Hepatocyte (in vitro differentiated cells): ENCODE measurements around the gene COMMD6. TPM values are rescaled to one million over a fixed set of nuclear protein-coding genes. Genes with fewer than 3 reads are reported as not detected.

Experiments used
- DNase-seq: peaks from one replicate; pipeline ENCODE4 v3.0.0-alpha.2; 2016; ENCODE audit warnings: low spot score
- H2AFZ ChIP-seq: fragments of 200-600 bp; sonication (generic); 2 replicates; pipeline ENCODE4 v1.6.0; 2016; ENCODE audit warnings: antibody characterized with exemption, mild to moderate bottlenecking
- H3K27ac ChIP-seq: fragments of 200-600 bp; sonication (generic); 2 replicates; pipeline ENCODE4 v1.5.1; 2016; ENCODE audit warnings: mild to moderate bottlenecking
- H3K27me3 ChIP-seq: fragments of 200-600 bp; sonication (generic); 2 replicates; pipeline ENCODE4 v1.6.1; 2016
- H3K36me3 ChIP-seq: fragments of 200-600 bp; sonication (generic); replicated peaks from 2 replicates; pipeline ENCODE4 v1.5.1; 2016; ENCODE audit warnings: low read depth; ENCODE audit not compliant: insufficient read depth
- H3K4me1 ChIP-seq: fragments of 200-600 bp; sonication (generic); 2 replicates; pipeline ENCODE4 v1.5.1; 2016; ENCODE audit warnings: mild to moderate bottlenecking, moderate library complexity; ENCODE audit not compliant: insufficient read depth
- H3K4me2 ChIP-seq: fragments of 200-600 bp; sonication (generic); 2 replicates; pipeline ENCODE4 v1.6.0; 2016
- H3K4me3 ChIP-seq: fragments of 200-600 bp; sonication (generic); 2 replicates; pipeline ENCODE4 v1.5.1; 2016; ENCODE audit warnings: mild to moderate bottlenecking
- H3K79me2 ChIP-seq: fragments of 200-600 bp; sonication (generic); 2 replicates; pipeline ENCODE4 v1.6.0; 2017; ENCODE audit warnings: mild to moderate bottlenecking
- H3K9me2 ChIP-seq: fragments of 200-600 bp; sonication (generic); replicated peaks from 2 replicates; pipeline ENCODE4 v1.6.0; 2017; ENCODE audit warnings: mild to moderate bottlenecking; ENCODE audit not compliant: insufficient read depth
- H3K9me3 ChIP-seq: fragments of 200-600 bp; sonication (generic); 2 replicates; pipeline ENCODE4 v1.5.1; 2016; ENCODE audit warnings: low read depth, mild to moderate bottlenecking
- H4K20me1 ChIP-seq: fragments of 200-600 bp; sonication (generic); 2 replicates; pipeline ENCODE4 v1.6.0; 2016; ENCODE audit warnings: mild to moderate bottlenecking; ENCODE audit not compliant: insufficient read depth, poor library complexity, severe bottlenecking
- EZH2 ChIP-seq: fragments of 200-600 bp; sonication (generic); IDR thresholded peaks from 2 replicates; pipeline ENCODE4 v1.6.1; 2016; ENCODE audit warnings: antibody characterized with exemption, mild to moderate bottlenecking, borderline replicate concordance
- EZH2phosphoT487 ChIP-seq: fragments of 200-600 bp; sonication (generic); IDR thresholded peaks from one replicate; pipeline ENCODE4 v1.6.1; 2018; ENCODE audit warnings: antibody characterized with exemption, mild to moderate bottlenecking, low read depth, moderate library complexity; ENCODE audit not compliant: unreplicated experiment, severe bottlenecking
- WGBS: methylation state at CpG from one replicate; pipeline ENCODE4 v1.1.6; 2016; ENCODE audit warnings: low lambda C conversion rate; ENCODE audit errors: missing lambda C conversion rate; 5-methylcytosine and 5-hydroxymethylcytosine counted together
- polyA plus RNA-seq: library from polyadenylated mRNA; unstranded; fragments of >200 nt; fragmentation: Nextera tagmentation; extraction: Ambion mirVana; gene quantifications from 2 replicates; pipeline ENCODE4 v1.2.1, GENCODE V29; 2016
- total RNA-seq: library from RNA; depleted of rRNA; stranded (reverse); fragments of >200 nt; gene quantifications from 2 replicates; pipeline ENCODE4 v1.2.3, GENCODE V29; 2014
- TF ChIP-seq, protein P1 (sequence below): fragments of 200-600 bp; sonication (generic); IDR thresholded peaks from 2 replicates; pipeline ENCODE4 v1.5.1; 2016; ENCODE audit warnings: antibody characterized with exemption, mild to moderate bottlenecking; ENCODE audit not compliant: poor library complexity

The COMMD6 gene
- total and polyA plus RNA-seq, 2 experiments from 2014 or later, result 117 to 258 TPM

DNA sequence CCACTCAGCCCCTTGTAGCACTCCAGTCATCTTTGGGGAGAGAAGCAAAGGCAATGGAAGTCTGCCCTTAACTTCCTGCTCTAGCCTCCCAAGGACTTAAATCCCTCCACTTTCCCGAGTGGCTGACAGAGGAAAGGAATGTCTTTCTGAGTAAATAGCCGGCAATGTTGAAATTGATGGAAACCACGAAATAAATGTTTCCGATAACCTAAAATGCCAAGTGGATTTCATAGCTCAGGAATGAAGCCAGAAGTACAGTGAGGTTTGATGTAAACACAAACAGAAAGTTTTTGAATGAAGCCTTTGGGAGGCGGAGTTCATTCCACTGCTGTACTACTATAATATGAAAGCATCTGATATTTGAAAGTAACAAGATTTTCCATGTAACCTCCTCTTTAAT lies 41.7 kb downstream of the COMMD6 start:
- Histone ChIP-seq H3K27me3 (no peaks in the 10 kb centered on the region), H3K9me2 (no peaks in the 10 kb centered on the region), H3K79me2 (no peaks in the 10 kb centered on the region), H3K4me3 (no peak overlapping the region), H2AFZ (no peak overlapping the region), H4K20me1 (no peaks in the 10 kb centered on the region), H3K4me2 (no peak overlapping the region), H3K27ac (no peak overlapping the region), H3K9me3 (no peaks in the 10 kb centered on the region), H3K36me3 (no peaks in the 10 kb centered on the region), H3K4me1 (no peaks in the 10 kb centered on the region)
- WGBS, result 86% methylated on average over 5 of the region's 5 CpGs
- TF ChIP-seq, protein P1, sequence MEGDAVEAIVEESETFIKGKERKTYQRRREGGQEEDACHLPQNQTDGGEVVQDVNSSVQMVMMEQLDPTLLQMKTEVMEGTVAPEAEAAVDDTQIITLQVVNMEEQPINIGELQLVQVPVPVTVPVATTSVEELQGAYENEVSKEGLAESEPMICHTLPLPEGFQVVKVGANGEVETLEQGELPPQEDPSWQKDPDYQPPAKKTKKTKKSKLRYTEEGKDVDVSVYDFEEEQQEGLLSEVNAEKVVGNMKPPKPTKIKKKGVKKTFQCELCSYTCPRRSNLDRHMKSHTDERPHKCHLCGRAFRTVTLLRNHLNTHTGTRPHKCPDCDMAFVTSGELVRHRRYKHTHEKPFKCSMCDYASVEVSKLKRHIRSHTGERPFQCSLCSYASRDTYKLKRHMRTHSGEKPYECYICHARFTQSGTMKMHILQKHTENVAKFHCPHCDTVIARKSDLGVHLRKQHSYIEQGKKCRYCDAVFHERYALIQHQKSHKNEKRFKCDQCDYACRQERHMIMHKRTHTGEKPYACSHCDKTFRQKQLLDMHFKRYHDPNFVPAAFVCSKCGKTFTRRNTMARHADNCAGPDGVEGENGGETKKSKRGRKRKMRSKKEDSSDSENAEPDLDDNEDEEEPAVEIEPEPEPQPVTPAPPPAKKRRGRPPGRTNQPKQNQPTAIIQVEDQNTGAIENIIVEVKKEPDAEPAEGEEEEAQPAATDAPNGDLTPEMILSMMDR, result no peak
- TF ChIP-seq EZH2phosphoT487 (no peak), EZH2 (no peak)
- DNase-seq, result no peak

DNA sequence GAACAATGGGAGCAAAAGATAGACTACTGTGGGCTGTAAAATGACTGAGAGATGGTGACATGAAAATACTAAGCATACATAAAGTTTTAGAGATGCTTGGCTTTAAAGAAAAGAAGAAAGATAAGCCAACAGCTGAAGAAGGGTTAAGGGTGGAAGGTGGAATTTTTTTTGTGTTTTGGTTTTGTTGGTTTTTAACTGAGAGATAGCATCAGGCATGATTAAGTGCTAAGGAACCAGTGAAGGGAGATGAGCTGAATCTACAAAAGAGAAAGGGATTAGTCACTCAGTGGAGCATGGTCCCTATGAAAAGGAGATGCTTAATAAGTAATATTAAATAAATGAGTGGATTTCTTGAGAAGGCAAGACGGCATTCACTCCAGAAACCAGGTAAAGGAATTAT lies 43.1 kb downstream of the COMMD6 start:
- H3K27ac ChIP-seq, result no peak overlapping the region
- H3K27me3 ChIP-seq, result no peaks in the 10 kb centered on the region
- no peaks in the 10 kb centered on the region for H3K9me3 ChIP-seq
- H3K4me1 ChIP-seq, result no peaks in the 10 kb centered on the region
- 55% methylated on average over 1 of the region's 1 CpG for WGBS
- no peak for DNase-seq
- H3K4me3 ChIP-seq, result no peak overlapping the region
- TF ChIP-seq, protein P1, result no peak
- TF ChIP-seq EZH2phosphoT487, result no peak
- no peak for TF ChIP-seq EZH2
- no peak overlapping the region for H3K4me2 ChIP-seq
- no peaks in the 10 kb centered on the region for H3K9me2 ChIP-seq
- H4K20me1 ChIP-seq, result no peaks in the 10 kb centered on the region
- H2AFZ ChIP-seq, result no peak overlapping the region
- no peaks in the 10 kb centered on the region for H3K79me2 ChIP-seq
- no peaks in the 10 kb centered on the region for H3K36me3 ChIP-seq

DNA sequence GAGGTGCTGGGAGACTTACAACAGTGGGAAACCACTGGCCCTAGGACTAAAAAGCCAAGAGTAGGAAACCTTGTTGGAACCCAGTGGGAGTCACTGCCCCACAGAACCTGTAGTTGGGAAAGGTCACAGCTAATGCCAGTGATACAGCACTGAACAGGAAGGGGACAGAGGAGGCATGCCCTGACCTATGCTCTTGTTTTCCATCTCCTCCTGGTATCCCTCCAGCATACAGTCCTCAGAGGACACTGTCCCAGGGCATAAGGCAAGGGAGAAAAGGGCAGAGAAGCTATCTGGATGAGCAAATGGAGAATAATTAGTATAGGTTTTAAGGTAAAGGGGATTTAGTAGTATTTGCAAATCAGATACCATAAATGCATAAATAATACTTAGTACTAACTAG lies 44.5 kb downstream of the COMMD6 start:
- Histone ChIP-seq H3K36me3 (no peaks in the 10 kb centered on the region), H3K27me3 (no peaks in the 10 kb centered on the region), H3K9me3 (no peaks in the 10 kb centered on the region), H3K9me2 (no peaks in the 10 kb centered on the region), H3K79me2 (no peaks in the 10 kb centered on the region), H3K4me3 (no peak overlapping the region), H3K4me1 (no peaks in the 10 kb centered on the region), H2AFZ (no peak overlapping the region), H4K20me1 (no peaks in the 10 kb centered on the region), H3K27ac (no peak overlapping the region), H3K4me2 (no peak overlapping the region)
- TF ChIP-seq, protein P1, result no peak
- TF ChIP-seq EZH2, result no peak
- no peak for TF ChIP-seq EZH2phosphoT487
- no peak for DNase-seq

DNA sequence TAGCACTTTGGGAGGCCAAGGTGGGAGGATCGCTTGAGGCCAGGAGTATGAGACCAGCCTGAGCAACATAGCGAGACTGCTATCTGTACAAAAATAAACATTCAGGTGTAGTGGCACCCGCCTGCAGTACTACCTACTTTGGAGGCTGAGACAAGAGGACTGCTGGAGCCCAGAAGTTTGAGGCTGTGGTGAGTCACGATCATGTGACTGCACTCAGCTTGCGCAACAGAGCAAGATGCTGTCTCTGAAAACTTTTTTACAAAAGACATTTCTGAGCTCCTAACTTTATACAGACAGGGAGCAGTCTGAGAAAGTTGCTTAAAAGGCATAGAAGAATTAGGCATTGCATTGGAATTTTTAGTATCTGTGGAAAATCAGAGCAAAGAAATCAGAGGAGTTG lies 45.3 kb downstream of the COMMD6 start:
- H3K9me2 ChIP-seq, result no peaks in the 10 kb centered on the region
- no peaks in the 10 kb centered on the region for H3K27me3 ChIP-seq
- no peak overlapping the region for H2AFZ ChIP-seq
- H3K4me2 ChIP-seq, result no peak overlapping the region
- WGBS, result 95% methylated on average over 5 of the region's 5 CpGs
- H3K36me3 ChIP-seq, result no peaks in the 10 kb centered on the region
- no peak for DNase-seq
- H3K79me2 ChIP-seq, result no peaks in the 10 kb centered on the region
- H3K9me3 ChIP-seq, result no peaks in the 10 kb centered on the region
- H4K20me1 ChIP-seq, result no peaks in the 10 kb centered on the region
- no peaks in the 10 kb centered on the region for H3K4me1 ChIP-seq
- TF ChIP-seq, protein P1, result no peak
- TF ChIP-seq EZH2phosphoT487 (no peak), EZH2 (no peak)
- H3K4me3 ChIP-seq, result no peak overlapping the region
- no peak overlapping the region for H3K27ac ChIP-seq
